ENCODE results near the gene LRG1. TPM values are rescaled to one million over a fixed set of nuclear protein-coding genes. Genes with fewer than 3 reads are reported as not detected.
A peak's percentile ranks its signal among the peaks of the same experiment; 100 is the strongest.
"Not testable (repeated sequence)": the region's sequence is repeated elsewhere in the genome, so short reads cannot be mapped to it uniquely, and the experiment has no call there.

LRG1 gene
- total RNA-seq, 1 donor from 2014 or later, result under 0.01 TPM

DNA sequence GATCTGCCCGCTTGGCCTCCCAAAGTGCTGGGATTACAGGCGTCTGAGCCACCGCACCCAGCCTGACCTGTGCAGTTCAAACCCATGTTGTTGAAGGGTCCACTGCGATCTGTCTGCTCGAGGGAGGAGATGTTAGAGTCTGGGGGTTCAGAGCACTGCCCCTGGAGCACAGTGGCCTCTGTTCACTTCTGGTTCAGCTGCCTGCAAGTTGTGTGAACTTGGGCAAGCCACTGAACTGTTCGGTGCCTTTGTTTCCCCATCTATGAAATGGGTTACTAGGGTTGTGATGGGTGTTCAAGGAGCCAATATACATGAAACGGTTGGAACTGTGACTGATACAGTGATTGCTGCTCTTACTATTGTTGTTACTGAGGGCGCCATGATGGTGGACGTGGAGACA lies 6.5 kb downstream of the LRG1 start:
- DNase-seq (ENCODE audit: low spot score in 2 of 2) (no peak), FAIRE-seq (no peak)

DNA sequence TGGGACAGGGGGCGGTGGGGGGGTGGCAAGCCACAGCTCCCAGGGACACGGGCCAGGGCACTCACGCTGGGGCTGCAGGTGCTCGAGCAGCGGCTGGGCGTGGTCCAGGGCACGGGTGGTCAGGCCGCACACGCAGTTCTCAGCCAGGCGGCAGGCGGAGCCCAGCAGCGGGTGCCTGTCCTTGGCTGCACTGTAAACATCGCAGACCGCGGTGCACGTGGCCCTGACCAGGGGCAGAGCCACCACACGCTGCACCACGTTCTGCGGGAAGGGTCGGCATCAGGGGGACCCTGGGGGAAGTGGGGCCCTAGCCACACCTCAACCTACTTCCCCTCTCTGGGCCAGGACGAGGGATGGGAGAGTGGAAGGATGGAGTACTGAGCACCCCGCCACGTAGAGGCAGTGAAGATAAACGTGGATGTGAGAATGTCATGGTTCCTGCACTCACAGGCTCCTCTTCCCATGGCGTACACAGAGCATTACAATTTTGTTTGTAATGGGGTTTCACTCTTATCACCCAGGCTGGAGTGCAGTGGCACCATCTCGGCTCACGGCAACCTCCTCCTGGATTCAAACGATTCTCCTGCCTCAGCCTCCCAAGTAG lies 8.2 kb downstream of the LRG1 start:
- FAIRE-seq, result no peak
- DNase-seq (ENCODE audit: low spot score in 2 of 2), result no peak

DNA sequence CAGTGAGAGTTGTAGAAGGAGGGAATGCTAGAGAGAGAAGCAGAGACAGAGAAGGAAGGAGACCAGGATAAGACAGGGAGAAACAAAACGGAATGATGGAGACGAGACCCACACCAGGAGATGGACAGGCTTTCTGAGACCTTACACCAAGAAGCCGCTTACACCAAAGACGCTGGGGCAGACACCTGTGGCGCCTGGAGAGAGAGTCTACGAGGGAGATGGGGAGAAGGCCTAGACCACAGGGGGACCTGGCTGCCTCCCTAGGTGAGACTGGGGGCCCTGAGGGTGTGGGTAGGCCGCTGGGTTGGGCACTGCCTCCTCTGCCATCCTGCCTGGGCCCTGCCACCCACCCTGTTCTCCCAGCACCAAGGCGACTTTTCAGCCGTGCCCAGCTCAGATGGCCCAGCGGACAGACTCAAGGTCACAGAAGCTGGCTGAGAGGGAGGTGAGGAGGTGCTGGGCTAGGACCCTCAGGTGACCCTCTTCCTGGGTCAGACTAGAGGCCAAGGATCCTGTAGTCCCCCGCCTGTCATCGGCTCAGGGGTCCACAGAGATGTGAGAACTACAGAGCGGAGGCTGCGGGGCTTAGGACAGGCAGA lies 9.8 kb downstream of the LRG1 start:
- DNase-seq (ENCODE audit: low spot score in 2 of 2) (no peak), FAIRE-seq (no peak)

DNA sequence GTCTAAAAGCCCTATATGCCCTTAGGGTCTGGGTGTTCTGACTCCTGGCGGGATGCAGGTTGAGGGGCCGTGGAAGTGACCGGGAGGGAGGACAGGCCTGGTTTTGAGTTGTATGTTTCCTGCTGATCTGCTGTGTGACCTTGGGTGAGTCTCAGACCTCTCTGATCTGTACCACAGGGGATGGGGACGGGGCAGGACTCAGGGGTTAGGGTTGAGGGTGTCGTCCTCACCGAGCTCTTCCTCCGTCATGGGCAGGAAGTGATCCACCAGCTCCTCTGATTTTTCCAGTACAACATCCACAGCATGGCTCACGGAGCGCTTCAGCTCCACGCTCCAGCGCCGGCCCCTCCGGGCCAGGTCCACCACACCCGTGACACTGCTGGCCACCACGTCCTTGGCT lies 11.0 kb downstream of the LRG1 start:
- FAIRE-seq (no peak), DNase-seq (ENCODE audit: low spot score in 2 of 2) (no peak)

DNA sequence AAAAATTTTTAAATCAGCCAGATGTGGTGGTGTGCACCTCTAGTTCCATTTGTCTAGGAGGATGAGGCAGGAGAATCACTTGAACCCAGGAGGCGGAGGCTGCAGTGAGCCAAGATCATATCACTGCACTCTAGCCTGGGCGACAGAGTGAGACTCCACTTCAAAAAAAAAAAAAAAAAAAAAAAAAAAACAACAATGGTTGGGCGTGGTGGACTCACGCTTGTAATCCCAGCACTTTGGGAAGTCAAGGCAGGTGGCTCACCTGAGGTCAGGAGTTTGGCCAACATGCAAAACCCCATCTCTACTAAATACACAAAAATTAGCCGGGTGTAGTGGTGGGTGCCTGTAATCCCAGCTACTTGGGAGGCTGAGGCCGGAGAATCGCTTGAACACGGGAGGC lies 12.5 kb downstream of the LRG1 start:
- DNase-seq (ENCODE audit: low spot score in 2 of 2); FAIRE-seq: not testable (repeated sequence)

DNA sequence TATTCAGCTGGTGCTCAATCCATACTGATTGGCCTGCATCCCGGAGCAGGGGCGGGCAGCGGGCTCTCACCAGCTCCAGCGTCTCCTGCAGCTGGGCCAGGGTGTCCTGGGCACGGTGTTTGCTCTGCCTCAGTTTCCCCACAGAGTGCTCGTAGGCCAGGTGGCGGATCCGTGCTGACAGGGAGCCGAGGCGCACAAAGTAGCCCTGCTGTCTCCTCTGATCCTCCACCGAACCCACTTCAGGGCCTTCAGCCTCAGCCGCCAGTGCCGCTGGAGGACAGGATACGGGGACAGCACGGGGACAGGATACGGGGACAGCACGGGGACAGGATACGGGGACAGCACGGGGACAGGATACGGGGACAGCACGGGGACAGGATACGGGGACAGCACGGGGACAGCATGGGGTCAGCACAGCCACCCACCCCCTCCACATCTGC lies 14.3 kb downstream of the LRG1 start:
- FAIRE-seq (no peak), DNase-seq (ENCODE audit: low spot score in 2 of 2) (no peak)

DNA sequence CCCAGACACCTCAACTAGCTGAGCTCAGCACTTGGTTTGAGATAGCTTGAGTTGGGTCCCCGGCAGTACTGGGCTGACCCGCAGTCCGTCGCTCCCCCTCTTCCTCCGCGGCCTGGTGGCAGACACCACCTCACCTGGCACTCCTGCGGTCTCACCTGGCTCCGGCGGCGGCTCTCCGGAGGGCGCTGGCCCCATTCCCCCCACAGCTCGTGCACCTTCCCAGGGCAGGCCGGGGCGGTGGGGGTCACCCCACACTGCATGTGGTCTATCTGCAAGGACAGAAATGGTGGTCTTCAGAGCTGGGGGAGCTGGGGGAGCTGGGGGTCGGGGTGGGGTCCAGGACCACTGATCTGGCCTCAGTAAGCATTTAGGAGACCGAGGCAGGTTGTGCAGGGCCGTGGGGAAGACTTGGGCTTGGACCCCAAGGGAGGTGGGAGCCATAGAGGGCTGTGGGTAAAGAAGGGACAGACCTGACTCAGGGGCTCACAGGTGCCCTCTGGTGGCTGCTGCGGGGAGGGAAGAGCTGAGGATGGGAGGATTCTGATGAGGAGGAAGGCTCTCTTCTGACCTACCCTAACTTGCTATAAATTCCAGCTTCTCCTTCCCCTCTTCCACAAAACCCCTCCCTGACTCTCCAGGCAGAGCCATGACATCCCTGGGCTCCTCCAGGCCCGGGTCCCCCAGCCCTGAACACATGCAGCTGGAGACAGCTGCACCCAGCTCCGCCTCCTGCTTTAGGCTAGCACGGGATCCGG lies 14.9 kb downstream of the LRG1 start:
- DNase-seq (ENCODE audit: low spot score in 2 of 2), result peak in 1 of 2 donors; percentile 61

DNA sequence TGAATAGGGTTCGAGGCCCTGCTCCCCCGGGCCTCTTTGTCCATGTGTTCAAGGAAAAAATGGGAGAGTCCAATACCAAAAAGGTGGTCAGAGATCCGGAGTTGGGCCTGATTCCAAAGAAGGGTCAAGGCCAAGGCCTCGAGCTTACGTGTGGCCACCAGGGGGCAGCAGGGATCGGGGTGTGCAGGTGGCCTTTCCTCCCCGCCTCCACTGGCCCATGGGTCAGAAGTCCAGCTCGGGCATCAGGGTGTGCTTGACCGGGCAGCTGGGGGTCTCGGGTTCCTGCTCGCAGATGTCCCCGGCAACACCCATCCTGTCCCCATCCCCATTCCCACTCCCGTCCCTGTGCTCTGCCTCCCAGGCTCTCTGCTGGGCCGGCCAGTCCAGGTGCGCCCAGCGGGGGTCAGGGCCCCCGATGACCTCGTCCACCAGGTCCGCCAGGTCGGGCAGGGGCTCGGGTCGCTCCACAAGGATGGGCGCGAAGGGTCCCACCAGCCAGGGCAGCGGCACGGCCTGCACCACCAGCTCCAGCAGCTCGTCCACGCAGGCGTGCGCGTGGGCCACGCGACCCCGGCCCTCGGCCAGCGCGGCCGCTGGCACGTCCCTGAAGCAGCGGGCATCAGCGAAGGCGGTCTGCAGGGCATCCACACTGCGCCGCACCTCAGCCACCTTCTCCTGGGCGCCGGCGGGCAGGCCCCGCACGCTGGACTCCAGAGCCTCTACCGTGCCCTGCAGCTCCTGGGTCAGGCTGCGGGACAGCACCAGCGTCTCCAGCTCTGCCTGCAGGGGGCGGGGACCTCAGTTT lies 16.3 kb downstream of the LRG1 start:
- DNase-seq (ENCODE audit: low spot score in 2 of 2) (peak in 1 of 2 donors; percentile 65), FAIRE-seq (no peak)

More for the DNA sequence above, 14.9 kb downstream of the LRG1 start:
- no peak for FAIRE-seq

DNA sequence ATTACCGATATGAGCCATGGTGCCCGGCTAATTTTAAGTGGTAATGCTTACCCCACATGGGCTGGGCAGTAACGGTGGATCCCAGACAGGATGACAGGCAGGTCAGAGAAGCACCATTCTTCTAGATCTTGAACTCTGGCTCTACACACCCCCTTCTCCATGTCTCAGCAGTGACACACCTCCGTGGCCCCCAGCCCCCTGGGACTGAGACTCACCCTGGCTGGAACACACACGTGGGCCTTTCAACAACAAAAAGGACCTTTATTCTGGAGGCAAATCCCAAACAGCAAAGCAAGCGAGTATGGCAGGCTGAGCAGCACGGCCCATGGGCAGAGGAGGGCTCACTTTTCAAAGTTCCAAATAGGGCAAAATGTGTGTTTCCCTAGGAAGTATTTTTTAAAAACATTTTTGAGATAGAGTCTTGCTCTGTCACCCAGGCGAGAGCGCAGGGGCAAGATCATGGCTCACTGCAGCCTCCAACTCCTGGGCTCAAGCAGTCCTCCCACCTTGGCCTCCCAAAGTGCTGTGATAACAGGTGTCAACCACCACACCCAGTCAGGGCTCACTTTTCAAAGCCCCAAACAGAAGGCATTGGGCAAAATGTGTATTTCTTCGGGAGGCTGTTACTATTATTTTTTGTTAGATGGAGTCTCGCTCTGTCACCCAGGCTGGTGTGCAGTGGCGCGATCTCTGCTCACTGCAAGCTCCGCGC lies 17.4 kb downstream of the LRG1 start:
- FAIRE-seq, result no peak

DNA sequence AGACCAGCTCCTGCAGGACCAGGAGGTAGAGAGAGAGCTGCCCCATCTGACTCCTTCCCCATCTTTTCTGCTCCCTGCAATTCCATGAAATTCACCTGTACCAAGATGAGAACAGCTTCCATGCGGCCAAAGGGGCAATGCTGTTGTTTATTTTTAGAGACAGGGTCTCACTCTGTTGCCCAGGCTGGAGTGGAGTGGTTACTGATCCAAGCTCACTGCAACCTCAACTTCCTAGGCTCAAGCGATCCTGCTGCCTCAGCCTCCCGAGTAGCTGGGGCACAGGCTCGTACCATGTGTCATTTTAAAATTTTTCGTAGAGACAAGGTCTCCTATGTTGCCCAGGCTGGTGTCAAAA lies 18.0 kb downstream of the LRG1 start:
- DNase-seq (ENCODE audit: low spot score in 2 of 2) (no peak), FAIRE-seq (no peak)

More for the DNA sequence above, 17.4 kb downstream of the LRG1 start:
- no peak for DNase-seq (ENCODE audit: low spot score in 2 of 2)

DNA sequence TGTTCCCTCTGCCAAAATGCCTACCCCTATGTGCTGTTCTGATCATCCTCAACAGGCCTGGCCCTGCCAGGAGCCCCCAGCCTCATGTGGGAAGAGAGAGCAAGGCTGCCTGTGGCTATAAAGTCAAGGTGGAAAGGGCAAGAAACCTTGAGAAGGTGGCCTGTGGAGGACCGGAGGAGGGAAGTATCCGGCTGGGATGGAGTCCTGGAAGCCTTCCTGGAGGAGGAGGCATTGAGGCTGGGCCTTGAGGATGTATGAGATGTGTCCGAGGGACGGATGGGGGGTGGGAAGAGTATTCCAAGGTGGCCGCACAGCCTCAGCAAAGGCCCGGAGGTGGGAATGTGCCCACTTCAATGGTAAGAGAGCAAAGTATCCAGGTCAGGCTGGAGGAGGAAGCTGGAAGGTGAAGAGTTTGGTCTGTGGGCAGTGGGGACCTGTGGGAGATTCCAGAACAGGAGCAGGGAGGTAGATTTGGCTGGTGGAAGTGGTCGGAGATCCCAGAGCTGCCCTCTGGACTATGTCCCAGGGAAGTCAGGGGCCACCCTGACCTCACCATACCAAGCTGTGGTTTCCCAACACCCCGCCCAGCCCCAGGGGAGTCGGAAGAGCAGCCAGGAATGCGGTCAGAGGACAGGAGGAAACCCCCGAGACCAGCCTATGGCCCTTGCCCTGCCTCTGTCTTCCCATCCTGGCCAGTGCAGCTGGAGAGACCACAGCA lies 18.5 kb downstream of the LRG1 start:
- DNase-seq (ENCODE audit: low spot score in 2 of 2) (no peak), FAIRE-seq (no peak)

DNA sequence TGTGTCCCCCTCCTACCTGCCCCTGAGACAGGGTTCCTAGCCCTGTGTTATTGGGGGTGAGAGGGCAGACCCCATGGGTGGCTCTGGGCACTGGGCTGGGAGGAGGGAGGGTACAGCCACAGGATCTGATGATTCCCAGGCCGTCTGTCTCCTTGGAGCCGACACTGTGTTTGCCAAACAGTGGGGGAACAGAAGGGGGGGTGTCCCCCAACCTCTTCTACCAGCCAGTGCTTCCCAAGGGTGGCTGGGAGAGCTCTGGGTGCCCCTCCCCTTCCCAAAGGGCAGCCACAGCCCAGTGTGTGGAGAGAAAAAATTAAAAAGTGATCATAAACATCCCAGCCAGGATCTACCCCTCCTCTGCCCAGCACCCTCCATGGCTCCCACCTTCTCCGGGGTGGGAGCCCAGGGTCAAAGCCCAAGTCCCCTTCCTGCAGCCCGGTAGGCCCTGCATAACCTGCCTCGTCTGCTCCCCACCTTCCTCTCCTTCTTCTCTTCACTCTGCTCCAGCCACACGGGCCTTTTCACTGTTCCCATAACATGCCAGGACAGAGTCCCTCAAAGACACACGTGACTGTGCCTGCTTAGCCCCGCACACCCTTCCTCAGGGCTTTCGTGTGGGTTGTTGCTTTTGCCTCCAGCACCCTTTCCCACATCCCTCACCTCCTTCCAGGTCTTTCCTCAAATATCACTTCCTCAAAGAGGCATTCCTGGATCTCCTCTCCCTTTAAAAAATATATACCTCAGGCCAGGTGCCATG lies 20.1 kb downstream of the LRG1 start:
- DNase-seq (ENCODE audit: low spot score in 2 of 2) (no peak), FAIRE-seq (no peak)

DNA sequence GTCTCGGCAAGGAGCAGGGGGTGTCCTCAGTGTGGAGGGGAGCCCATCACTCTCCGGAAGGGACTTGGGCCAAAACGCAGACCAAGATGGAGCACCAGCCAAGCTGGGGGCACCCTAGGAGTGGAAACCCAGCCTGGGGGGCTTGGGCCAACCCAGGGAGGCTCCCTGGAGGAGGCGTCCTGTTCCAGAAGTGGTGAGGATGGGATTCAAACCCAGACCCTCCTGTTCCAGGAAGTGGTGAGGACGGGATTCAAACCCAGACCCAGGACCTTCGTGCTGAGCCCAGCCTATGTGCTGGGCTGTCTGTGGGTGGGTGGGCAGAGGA lies 20.7 kb downstream of the LRG1 start:
- DNase-seq (ENCODE audit: low spot score in 2 of 2) (no peak), FAIRE-seq (no peak)

DNA sequence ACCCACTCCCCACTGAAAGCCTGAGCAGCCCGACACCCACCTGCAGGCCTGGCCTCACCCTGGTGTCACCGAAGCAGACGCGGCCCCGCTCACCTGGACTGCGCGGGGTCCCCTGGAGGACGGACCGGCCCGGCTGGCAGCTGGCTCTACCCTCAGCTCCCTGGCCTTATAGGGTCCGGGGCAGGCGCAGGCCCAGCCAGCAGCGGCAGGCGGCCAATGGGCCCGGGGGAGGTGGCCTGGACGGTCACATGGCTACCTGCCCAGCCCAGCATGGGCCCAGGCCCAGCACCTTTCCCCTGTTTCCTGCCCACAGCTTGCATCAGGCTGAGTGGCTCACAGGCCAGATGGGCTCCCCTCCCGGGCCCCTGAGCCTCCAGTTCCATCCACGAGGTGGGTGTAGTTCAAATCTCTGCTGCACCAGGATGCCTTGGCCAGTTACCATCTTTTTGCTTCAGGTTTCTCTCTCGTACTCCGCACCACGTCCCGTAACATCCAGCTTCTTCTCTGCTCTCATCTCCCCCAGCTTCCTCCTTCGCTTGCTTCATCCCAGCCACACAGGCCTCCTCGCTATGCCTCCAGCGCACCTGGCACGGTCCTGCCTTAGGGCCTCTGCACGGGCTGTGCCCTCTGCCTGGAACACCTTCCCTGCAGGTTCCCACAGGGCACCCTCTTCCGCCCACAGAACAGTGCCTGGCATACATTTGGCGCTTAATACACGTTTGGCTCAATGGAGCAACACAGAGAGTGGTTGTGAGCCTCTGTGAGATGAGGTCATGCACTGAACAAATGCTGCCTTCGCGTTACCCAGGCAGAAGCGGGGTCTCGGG lies 21.3 kb downstream of the LRG1 start, which contains the start of gene PLIN4:
Gene PLIN4, minus strand, starts transcription at position 142 of the 827 bp plus-strand sequence. CDS start 214 bp downstream, outside the sequence.
- peak; percentile 56 to 66 for DNase-seq (ENCODE audit: low spot score in 2 of 2)
- FAIRE-seq, result no peak

DNA sequence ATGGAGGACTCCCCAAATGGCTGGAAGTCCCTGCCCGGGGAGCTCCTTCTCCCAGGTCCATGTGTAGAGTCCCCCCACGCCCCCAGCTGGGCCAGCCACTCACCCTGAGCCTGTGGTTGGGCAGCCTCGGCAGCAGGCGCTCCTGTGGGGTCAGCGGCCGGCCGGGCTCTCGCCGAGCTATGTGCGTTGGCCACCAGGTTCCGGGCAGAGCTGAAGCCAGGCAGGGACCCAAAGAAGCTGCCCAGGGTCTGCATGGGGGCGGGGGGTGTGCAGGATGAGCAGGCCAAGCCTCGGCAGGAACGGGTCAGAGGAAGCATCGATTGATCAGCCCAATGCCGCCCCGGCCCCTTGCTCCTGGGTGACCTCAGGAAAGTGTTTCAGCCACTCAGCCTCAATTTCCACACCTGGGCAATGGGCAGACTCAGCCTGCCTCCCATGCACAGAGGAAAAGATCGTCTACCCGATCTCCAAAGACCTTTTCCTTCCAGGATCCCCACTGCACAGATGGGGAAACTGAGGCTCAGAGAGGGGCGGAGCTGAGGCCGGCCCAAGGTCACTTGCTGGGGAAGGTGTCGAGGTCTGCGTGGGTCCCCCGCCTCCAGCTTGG lies 22.3 kb downstream of the LRG1 start:
- no peak for FAIRE-seq
- DNase-seq (ENCODE audit: low spot score in 2 of 2), result no peak

DNA sequence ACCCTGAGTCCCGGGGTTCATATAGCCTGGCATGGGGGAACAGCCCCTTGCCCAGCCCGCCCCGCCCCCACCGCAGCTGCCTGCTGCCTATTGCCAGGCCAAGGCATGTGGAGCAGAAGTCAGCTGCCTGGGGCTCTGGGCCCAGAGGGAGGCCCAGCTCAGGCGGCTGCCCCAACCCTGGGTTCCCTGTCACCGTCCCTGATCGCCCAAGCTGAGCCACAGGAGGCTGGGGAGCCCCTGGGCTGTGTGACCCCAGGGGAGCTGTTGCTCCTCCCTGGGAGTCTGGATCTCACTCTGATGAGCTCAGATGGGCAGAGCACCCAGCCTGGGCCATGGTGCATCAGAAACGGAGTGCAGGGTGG lies 22.9 kb downstream of the LRG1 start:
- DNase-seq (ENCODE audit: low spot score in 2 of 2), result no peak
- no peak for FAIRE-seq

DNA sequence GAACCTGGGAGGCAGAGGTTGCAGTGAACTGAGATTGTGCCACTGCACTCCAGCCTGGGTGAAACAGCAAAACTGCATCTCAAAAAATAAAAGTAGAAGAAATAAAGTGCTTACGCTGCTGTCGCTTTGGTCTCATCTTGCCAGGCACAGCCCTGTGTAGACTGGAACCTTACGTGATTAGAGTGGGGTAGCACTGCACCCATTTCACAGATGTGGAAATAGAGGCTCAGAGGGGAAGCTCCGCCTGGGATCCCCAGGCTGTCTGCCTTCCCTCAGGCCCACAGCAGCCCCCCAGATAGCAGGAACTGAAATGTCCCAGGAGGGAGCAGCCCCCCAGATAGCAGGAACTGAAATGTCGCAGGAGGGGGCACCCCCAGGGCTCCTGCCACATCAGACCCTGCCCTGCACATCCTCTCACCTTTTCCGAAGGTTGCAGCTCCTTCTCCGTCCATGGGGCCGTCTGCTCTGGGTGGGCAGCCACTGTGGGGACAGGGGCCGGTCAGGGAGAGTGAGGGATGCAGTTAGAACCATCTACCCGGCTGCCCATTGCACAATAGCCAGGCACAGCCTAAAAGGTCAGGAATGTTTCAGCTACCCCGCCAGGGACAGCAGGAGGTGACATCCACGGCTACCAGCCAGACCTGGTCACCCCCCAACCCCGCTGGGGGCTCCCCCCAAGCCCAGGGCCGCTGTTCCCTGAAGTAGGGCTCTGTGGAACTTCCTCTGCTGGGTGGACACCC lies 23.5 kb downstream of the LRG1 start:
- FAIRE-seq (no peak), DNase-seq (ENCODE audit: low spot score in 2 of 2) (no peak)
